HG02798 (cell line): Measurements from ENCODE around the gene ZNF469.

Experiments
- ATAC-seq: cut with Tn5 transposase; IDR thresholded peaks from one replicate; pipeline ENCODE4 v1.9.1; 2021; ENCODE audit warnings: mild to moderate bottlenecking; ENCODE audit not compliant: unreplicated experiment, poor library complexity

Gene ZNF469

GRCh38 chr16:88375236-88375975 is 7.4 kb upstream of the ZNF469 start:
- no peak for ATAC-seq

GRCh38 chr16:88375996-88376834 is 6.5 kb upstream of the ZNF469 start:
- ATAC-seq: no peak

- ATAC-seq: no peak
These were observed 5.7 kb upstream of the ZNF469 start for GRCh38 chr16:88376835-88377726.

- no peak for ATAC-seq
These were observed 4.8 kb upstream of the ZNF469 start for GRCh38 chr16:88377961-88378360.

- ATAC-seq: no peak
These were observed 4.4 kb upstream of the ZNF469 start for GRCh38 chr16:88378401-88378800.

- ATAC-seq: no peak
These were observed 3.7 kb upstream of the ZNF469 start for GRCh38 chr16:88378836-88379693.

GRCh38 chr16:88379694-88380040 is 3.1 kb upstream of the ZNF469 start:
- no peak for ATAC-seq

GRCh38 chr16:88380099-88380498 is 2.7 kb upstream of the ZNF469 start:
- ATAC-seq: no peak

GRCh38 chr16:88380619-88381018 is 2.1 kb upstream of the ZNF469 start:
- no peak for ATAC-seq

- no peak for ATAC-seq
These were observed 823 bp upstream of the ZNF469 start for GRCh38 chr16:88381820-88382451.

- no peak for ATAC-seq
These were observed 852 bp downstream of the ZNF469 start for GRCh38 chr16:88383401-88384221.

- ATAC-seq: no peak
These were observed 1.7 kb downstream of the ZNF469 start for GRCh38 chr16:88384222-88385111.

- ATAC-seq: no peak
These were observed 2.4 kb downstream of the ZNF469 start for GRCh38 chr16:88385112-88385594.

GRCh38 chr16:88385831-88386815 is 3.4 kb downstream of the ZNF469 start:
- ATAC-seq: no peak

GRCh38 chr16:88387180-88387765 is 4.5 kb downstream of the ZNF469 start:
- ATAC-seq: no peak
